Uterus (tissue), 2 donors: ENCODE measurements around the gene RSRC1.
"Not testable (repeated sequence)": the region's sequence is repeated elsewhere in the genome, so short reads cannot be mapped to it uniquely, and the experiment has no call there.

Experiments
- POLR2A ChIP-seq, 2 donors: fragments of 450-650 bp; IDR thresholded peaks; one replicate each; pipeline ENCODE4 v1.6.1; 2016; ENCODE audit warnings: antibody characterized with exemption in 2 of 2, mild to moderate bottlenecking in 1 of 2, moderate library complexity in 1 of 2
- TF ChIP-seq, protein P1 (sequence below), 4 experiments: fragments of 200-600 bp in 2 of 4; fragments of 450-650 bp in 2 of 4; sonication (generic) in 2 of 4; IDR thresholded peaks; one replicate each; pipeline ENCODE4 v1.5.1; 2016 to 2019; ENCODE audit warnings: antibody characterized with exemption in 4 of 4, mild to moderate bottlenecking in 2 of 4, moderate library complexity in 1 of 4

DNA sequence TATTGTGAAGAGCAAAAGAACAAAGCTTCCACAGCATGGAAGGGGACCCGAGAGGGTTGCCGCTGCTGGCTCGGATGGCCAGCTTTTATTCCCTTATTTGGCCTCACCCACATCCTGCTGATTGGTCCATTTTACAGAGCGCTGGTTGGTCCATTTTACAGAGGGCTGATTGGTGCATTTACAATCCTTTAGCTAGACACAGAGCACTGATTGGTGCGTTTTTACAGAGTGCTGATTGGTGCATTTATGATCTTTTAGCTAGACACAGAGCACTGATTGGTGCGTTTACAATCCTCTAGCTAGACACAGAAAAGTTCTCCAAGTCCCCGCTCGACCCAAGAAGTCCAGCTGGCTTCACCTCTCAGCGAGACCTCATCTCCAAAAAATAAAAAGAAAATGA is 440.0 kb downstream of the RSRC1 start:
- TF ChIP-seq, protein P1, sequence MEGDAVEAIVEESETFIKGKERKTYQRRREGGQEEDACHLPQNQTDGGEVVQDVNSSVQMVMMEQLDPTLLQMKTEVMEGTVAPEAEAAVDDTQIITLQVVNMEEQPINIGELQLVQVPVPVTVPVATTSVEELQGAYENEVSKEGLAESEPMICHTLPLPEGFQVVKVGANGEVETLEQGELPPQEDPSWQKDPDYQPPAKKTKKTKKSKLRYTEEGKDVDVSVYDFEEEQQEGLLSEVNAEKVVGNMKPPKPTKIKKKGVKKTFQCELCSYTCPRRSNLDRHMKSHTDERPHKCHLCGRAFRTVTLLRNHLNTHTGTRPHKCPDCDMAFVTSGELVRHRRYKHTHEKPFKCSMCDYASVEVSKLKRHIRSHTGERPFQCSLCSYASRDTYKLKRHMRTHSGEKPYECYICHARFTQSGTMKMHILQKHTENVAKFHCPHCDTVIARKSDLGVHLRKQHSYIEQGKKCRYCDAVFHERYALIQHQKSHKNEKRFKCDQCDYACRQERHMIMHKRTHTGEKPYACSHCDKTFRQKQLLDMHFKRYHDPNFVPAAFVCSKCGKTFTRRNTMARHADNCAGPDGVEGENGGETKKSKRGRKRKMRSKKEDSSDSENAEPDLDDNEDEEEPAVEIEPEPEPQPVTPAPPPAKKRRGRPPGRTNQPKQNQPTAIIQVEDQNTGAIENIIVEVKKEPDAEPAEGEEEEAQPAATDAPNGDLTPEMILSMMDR (IDR thresholded peaks at IDR 0.05): not testable (repeated sequence)
- not testable (repeated sequence) for TF ChIP-seq POLR2A (IDR thresholded peaks at IDR 0.05)
